AG04450 (cell line): ENCODE data around the gene EYA3. TPM values are rescaled to one million over a fixed set of nuclear protein-coding genes. Genes with fewer than 3 reads are reported as not detected.

Experiments
- CTCF ChIA-PET: fragments of 300-600, 350-600 bp; formaldehyde crosslinking; extraction: SDS; loops from one replicate; lab custom pipeline; 2022; ENCODE audit warnings: antibody characterized with exemption, inconsistent platforms; lab: Charles Lee
- POLR2A ChIA-PET: fragments of 350-600 bp; formaldehyde crosslinking; extraction: SDS; loops from one replicate; lab custom pipeline; 2021; ENCODE audit warnings: antibody characterized with exemption, inconsistent platforms; lab: Yijun Ruan, JAX
- DNase-seq: peaks from one replicate; pipeline ENCODE4 v3.0.0-alpha.2; 2011; ENCODE audit warnings: low read depth, low spot score
- H3K27ac ChIP-seq: one replicate; pipeline ENCODE4 v1.5.1; 2012; ENCODE audit warnings: low read depth, low read length, control low read depth
- H3K27me3 ChIP-seq: one replicate; pipeline ENCODE4 v1.6.0; 2012; ENCODE audit warnings: low read length; ENCODE audit not compliant: control insufficient read depth, insufficient read depth
- H3K4me3 ChIP-seq: 2 replicates; pipeline ENCODE4 v1.5.1; 2011; ENCODE audit warnings: mild to moderate bottlenecking, low read depth, low read length, control low read depth
- H3K9me3 ChIP-seq: 2 replicates; pipeline ENCODE4 v1.5.1; 2012; ENCODE audit warnings: low read length; ENCODE audit not compliant: control insufficient read depth, insufficient read depth
- CTCF ChIP-seq: IDR thresholded peaks from 2 replicates; pipeline ENCODE4 v1.5.1; 2011; ENCODE audit warnings: low read depth, low read length, control low read depth, inconsistent platforms
- polyA plus RNA-seq: library from polyadenylated mRNA; depleted of rRNA; stranded (reverse); fragments of >200 nt; gene quantifications from 2 replicates; pipeline ENCODE4 v1.2.3, GENCODE V29; 2011

The EYA3 gene
- polyA plus RNA-seq, 1 experiment, result 17.0 TPM

GRCh38 chr1:28119556-28119955, 31.1 kb upstream of the EYA3 start:
- H3K9me3 ChIP-seq, result no peaks in the 10 kb centered on the region; the same call in 1 of the 2 replicates
- no peak overlapping the region for H3K27ac ChIP-seq
- ChIA-PET POLR2A (no interaction called here), CTCF (interaction anchor here (1.6 kb wide), 1 partner anchor 28 kb away, joined by 6 read pairs; no protein-coding TSS in a partner anchor)
- no peak for TF ChIP-seq CTCF
- no peak for DNase-seq
- no peak overlapping the region for H3K4me3 ChIP-seq
- H3K27me3 ChIP-seq, result no peaks in the 10 kb centered on the region

GRCh38 chr1:28118640-28119307, 30.4 kb upstream of the EYA3 start:
- no peak overlapping the region for H3K27ac ChIP-seq
- TF ChIP-seq CTCF, result no peak
- POLR2A ChIA-PET, result no interaction called here
- no peaks in the 10 kb centered on the region; the same call in 1 of the 2 replicates for H3K9me3 ChIP-seq
- no peak overlapping the region for H3K4me3 ChIP-seq
- no peak for DNase-seq
- H3K27me3 ChIP-seq, result no peaks in the 10 kb centered on the region
- CTCF ChIA-PET, result interaction anchor here (1.6 kb wide), 1 partner anchor 27 kb away, joined by 6 read pairs; no protein-coding TSS in a partner anchor

- H3K27ac ChIP-seq, result no peak overlapping the region
- H3K4me3 ChIP-seq, result no peak overlapping the region
- CTCF ChIA-PET, result interaction anchor here (0.7 kb wide), 2 partner anchors 33 to 89 kb away, joined by 4 read pairs; no protein-coding TSS in a partner anchor
- POLR2A ChIA-PET, result no interaction called here
- TF ChIP-seq CTCF, result no peak
- no peaks in the 10 kb centered on the region for H3K9me3 ChIP-seq
- DNase-seq, result no peak
- no peaks in the 10 kb centered on the region for H3K27me3 ChIP-seq
These were observed 26.9 kb upstream of the EYA3 start for GRCh38 chr1:28115267-28115666.

- H3K27me3 ChIP-seq, result no peaks in the 10 kb centered on the region
- ChIA-PET POLR2A (no interaction called here), CTCF (interaction anchor here (0.7 to 2.1 kb wide), 4 partner anchors 33 to 245 kb away, joined by 3 to 5 read pairs (median 4); no protein-coding TSS in a partner anchor)
- no peak overlapping the region for H3K4me3 ChIP-seq
- no peak overlapping the region for H3K27ac ChIP-seq
- H3K9me3 ChIP-seq, result no peaks in the 10 kb centered on the region
- DNase-seq, result no peak
- no peak for TF ChIP-seq CTCF
These were observed 26.4 kb upstream of the EYA3 start for GRCh38 chr1:28114844-28115243.

- no peak; the same call in 1 of the 2 replicates for TF ChIP-seq CTCF
- no peak overlapping the region for H3K4me3 ChIP-seq
- no peak overlapping the region for H3K27ac ChIP-seq
- no peak for DNase-seq
- ChIA-PET CTCF (interaction anchor here (1.0 to 2.1 kb wide), 3 partner anchors 11 to 43 kb away, joined by 4 to 5 read pairs (median 5); no protein-coding TSS in a partner anchor), POLR2A (no interaction called here)
- H3K27me3 ChIP-seq, result no peaks in the 10 kb centered on the region
- no peaks in the 10 kb centered on the region for H3K9me3 ChIP-seq
These were observed 24.8 kb upstream of the EYA3 start for GRCh38 chr1:28113242-28113572.
